ENCODE measurements around the gene CD52. TPM values are rescaled to one million over a fixed set of nuclear protein-coding genes. Genes with fewer than 3 reads are reported as not detected.

Gene CD52
- total and polyA plus RNA-seq, 2 of the 13 experiments (the other 11 are each of a cell fraction or from before 2014, with no cell fraction given): 0.32 TPM; not detected in 1

DNA sequence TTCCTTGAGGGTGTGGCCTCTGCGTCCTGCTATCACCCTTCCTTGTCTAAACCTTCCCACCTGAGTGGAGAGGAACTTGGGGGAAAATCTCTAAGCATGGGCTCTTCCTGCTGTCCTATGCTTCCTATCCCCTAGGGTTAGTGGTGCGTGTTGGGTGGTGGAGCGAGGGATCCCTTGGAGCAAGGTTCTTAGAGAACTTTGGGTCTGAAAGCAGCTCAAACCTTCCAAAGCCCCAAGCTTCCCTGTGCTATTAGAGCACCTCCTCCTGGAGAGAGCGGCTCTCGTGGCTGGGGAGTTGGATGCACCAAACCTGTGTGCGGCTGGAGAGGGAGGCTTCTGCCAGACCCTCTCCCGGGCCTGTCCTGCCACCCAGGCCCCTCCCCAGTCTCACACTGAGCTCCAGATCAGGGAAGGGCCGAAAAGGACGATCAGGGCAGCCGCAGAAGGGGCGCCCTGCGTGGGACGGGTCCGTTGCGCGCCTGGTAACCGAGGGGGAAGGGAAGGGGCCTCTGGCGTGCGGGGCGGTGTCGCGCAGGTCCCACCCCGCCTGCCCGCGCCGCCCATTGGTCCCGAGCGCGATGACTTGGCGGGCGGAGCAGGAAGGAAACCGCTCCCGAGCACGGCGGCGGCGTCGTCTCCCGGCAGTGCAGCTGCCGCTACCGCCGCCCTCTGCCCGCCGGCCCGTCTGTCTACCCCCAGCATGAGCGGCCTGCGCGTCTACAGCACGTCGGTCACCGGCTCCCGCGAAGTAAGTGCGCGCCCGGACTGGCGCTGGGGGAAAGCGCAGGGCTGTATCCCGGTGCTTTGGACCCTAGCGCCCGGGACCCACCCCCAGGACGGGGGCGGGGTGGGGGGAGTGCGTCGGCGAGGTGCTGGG, 38.1 kb upstream of the CD52 start, which contains the start of gene SH3BGRL3 (continued):
- TF ChIP-seq NKX3-1 (CRISPR knock-in tag; IDR thresholded peaks at IDR 0.05): no peak
- TF ChIP-seq ZBTB3 (CRISPR knock-in tag; IDR thresholded peaks at IDR 0.05; ENCODE audit: borderline replicate concordance, low read depth): no peak
- TF ChIP-seq, protein P1, sequence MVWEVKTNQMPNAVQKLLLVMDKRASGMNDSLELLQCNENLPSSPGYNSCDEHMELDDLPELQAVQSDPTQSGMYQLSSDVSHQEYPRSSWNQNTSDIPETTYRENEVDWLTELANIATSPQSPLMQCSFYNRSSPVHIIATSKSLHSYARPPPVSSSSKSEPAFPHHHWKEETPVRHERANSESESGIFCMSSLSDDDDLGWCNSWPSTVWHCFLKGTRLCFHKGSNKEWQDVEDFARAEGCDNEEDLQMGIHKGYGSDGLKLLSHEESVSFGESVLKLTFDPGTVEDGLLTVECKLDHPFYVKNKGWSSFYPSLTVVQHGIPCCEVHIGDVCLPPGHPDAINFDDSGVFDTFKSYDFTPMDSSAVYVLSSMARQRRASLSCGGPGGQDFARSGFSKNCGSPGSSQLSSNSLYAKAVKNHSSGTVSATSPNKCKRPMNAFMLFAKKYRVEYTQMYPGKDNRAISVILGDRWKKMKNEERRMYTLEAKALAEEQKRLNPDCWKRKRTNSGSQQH (CRISPR knock-in tag; IDR thresholded peaks at IDR 0.05; ENCODE audit: low read depth): no peak
- no peak for TF ChIP-seq ZFAT (CRISPR knock-in tag; conservative IDR thresholded peaks at IDR 0.05)
- TF ChIP-seq, protein P2, sequence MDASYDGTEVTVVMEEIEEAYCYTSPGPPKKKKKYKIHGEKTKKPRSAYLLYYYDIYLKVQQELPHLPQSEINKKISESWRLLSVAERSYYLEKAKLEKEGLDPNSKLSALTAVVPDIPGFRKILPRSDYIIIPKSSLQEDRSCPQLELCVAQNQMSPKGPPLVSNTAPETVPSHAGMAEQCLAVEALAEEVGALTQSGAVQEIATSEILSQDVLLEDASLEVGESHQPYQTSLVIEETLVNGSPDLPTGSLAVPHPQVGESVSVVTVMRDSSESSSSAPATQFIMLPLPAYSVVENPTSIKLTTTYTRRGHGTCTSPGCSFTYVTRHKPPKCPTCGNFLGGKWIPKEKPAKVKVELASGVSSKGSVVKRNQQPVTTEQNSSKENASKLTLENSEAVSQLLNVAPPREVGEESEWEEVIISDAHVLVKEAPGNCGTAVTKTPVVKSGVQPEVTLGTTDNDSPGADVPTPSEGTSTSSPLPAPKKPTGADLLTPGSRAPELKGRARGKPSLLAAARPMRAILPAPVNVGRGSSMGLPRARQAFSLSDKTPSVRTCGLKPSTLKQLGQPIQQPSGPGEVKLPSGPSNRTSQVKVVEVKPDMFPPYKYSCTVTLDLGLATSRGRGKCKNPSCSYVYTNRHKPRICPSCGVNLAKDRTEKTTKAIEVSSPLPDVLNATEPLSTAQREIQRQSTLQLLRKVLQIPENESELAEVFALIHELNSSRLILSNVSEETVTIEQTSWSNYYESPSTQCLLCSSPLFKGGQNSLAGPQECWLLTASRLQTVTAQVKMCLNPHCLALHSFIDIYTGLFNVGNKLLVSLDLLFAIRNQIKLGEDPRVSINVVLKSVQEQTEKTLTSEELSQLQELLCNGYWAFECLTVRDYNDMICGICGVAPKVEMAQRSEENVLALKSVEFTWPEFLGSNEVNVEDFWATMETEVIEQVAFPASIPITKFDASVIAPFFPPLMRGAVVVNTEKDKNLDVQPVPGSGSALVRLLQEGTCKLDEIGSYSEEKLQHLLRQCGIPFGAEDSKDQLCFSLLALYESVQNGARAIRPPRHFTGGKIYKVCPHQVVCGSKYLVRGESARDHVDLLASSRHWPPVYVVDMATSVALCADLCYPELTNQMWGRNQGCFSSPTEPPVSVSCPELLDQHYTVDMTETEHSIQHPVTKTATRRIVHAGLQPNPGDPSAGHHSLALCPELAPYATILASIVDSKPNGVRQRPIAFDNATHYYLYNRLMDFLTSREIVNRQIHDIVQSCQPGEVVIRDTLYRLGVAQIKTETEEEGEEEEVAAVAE (CRISPR knock-in tag; IDR thresholded peaks at IDR 0.05; ENCODE audit: borderline replicate concordance): peak; percentile 25; the same call in 1 of the 2 replicates
- TF ChIP-seq, protein P3, sequence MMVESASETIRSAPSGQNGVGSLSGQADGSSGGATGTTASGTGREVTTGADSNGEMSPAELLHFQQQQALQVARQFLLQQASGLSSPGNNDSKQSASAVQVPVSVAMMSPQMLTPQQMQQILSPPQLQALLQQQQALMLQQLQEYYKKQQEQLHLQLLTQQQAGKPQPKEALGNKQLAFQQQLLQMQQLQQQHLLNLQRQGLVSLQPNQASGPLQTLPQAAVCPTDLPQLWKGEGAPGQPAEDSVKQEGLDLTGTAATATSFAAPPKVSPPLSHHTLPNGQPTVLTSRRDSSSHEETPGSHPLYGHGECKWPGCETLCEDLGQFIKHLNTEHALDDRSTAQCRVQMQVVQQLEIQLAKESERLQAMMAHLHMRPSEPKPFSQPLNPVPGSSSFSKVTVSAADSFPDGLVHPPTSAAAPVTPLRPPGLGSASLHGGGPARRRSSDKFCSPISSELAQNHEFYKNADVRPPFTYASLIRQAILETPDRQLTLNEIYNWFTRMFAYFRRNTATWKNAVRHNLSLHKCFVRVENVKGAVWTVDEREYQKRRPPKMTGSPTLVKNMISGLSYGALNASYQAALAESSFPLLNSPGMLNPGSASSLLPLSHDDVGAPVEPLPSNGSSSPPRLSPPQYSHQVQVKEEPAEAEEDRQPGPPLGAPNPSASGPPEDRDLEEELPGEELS (CRISPR knock-in tag; IDR thresholded peaks at IDR 0.05): no peak
- TF ChIP-seq, protein P4, sequence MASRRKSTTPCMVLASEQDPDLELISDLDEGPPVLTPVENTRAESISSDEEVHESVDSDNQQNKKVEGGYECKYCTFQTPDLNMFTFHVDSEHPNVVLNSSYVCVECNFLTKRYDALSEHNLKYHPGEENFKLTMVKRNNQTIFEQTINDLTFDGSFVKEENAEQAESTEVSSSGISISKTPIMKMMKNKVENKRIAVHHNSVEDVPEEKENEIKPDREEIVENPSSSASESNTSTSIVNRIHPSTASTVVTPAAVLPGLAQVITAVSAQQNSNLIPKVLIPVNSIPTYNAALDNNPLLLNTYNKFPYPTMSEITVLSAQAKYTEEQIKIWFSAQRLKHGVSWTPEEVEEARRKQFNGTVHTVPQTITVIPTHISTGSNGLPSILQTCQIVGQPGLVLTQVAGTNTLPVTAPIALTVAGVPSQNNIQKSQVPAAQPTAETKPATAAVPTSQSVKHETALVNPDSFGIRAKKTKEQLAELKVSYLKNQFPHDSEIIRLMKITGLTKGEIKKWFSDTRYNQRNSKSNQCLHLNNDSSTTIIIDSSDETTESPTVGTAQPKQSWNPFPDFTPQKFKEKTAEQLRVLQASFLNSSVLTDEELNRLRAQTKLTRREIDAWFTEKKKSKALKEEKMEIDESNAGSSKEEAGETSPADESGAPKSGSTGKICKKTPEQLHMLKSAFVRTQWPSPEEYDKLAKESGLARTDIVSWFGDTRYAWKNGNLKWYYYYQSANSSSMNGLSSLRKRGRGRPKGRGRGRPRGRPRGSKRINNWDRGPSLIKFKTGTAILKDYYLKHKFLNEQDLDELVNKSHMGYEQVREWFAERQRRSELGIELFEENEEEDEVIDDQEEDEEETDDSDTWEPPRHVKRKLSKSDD (CRISPR knock-in tag; IDR thresholded peaks at IDR 0.05; ENCODE audit: low read depth): no peak
- TF ChIP-seq, protein P5, sequence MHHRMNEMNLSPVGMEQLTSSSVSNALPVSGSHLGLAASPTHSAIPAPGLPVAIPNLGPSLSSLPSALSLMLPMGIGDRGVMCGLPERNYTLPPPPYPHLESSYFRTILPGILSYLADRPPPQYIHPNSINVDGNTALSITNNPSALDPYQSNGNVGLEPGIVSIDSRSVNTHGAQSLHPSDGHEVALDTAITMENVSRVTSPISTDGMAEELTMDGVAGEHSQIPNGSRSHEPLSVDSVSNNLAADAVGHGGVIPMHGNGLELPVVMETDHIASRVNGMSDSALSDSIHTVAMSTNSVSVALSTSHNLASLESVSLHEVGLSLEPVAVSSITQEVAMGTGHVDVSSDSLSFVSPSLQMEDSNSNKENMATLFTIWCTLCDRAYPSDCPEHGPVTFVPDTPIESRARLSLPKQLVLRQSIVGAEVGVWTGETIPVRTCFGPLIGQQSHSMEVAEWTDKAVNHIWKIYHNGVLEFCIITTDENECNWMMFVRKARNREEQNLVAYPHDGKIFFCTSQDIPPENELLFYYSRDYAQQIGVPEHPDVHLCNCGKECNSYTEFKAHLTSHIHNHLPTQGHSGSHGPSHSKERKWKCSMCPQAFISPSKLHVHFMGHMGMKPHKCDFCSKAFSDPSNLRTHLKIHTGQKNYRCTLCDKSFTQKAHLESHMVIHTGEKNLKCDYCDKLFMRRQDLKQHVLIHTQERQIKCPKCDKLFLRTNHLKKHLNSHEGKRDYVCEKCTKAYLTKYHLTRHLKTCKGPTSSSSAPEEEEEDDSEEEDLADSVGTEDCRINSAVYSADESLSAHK (CRISPR knock-in tag; IDR thresholded peaks at IDR 0.05; ENCODE audit: borderline replicate concordance): no peak
- no peak; the same call in 1 of the 2 replicates for TF ChIP-seq GTF3A (CRISPR knock-in tag; conservative IDR thresholded peaks at IDR 0.05)
- no peak for TF ChIP-seq ZFP37 (CRISPR knock-in tag; IDR thresholded peaks at IDR 0.05; ENCODE audit: borderline replicate concordance)
- TF ChIP-seq FOXK2 (IDR thresholded peaks at IDR 0.05): no peak
- TF ChIP-seq CREB1 (IDR thresholded peaks at IDR 0.05): peak; percentile 24; the same call in 1 of the 2 replicates
- TF ChIP-seq CREB1 (CRISPR knock-in tag; IDR thresholded peaks at IDR 0.05): peak; percentile 59

Measured in HepG2 (cell line).